ENCODE results near the gene CLTCL1.

Gene CLTCL1

GRCh38 chr22:19132153-19132552, 159.4 kb downstream of the CLTCL1 start:
- DNase-seq (ENCODE audit: low spot score) = no peak

- no peak for DNase-seq (ENCODE audit: low spot score)
Measured at GRCh38 chr22:19131685-19132015, 159.9 kb downstream of the CLTCL1 start.

- no peak for DNase-seq (ENCODE audit: low spot score)
Measured at GRCh38 chr22:19130959-19131684, 160.4 kb downstream of the CLTCL1 start, which contains the start of gene TSSK2. Gene TSSK2 (plus strand): TSS chr22:19131308. CDS start chr22:19131400, 92 bp downstream.

- DNase-seq (ENCODE audit: low spot score) = no peak
Measured at GRCh38 chr22:19129871-19130270, 161.6 kb downstream of the CLTCL1 start.
